Effector memory CD8-positive, alpha-beta T cell (primary cell): Measurements from ENCODE around the gene GEMIN2.
"Not testable (repeated sequence)": the region's sequence is repeated elsewhere in the genome, so short reads cannot be mapped to it uniquely, and the experiment has no call there.

ENCODE experiments used
- ATAC-seq: fragments of 150-1000 bp; cut with Tn5 transposase; replicated peaks from 2 replicates; pipeline ENCODE4 v1.10.0; 2021; ENCODE audit warnings: mild to moderate bottlenecking, moderate library complexity
- DNase-seq, 3 experiments: peaks; one replicate each; pipeline ENCODE4 v3.0.0; 2021
- H3K27ac Mint-ChIP-seq, 2 donors: one replicate each; pipeline ENCODE4 v1.8.0; 2022; ENCODE audit warnings: mild to moderate bottlenecking in 2 of 2, mixed read lengths in 2 of 2, moderate library complexity in 2 of 2
- H3K27me3 Mint-ChIP-seq, 2 donors: one replicate each; pipeline ENCODE4 v1.8.0; 2022; ENCODE audit warnings: mixed read lengths in 2 of 2
- H3K36me3 Mint-ChIP-seq: one replicate; pipeline ENCODE4 v1.8.0; 2022; ENCODE audit warnings: mild to moderate bottlenecking, moderate library complexity, mixed read lengths; ENCODE audit not compliant: insufficient read depth
- H3K4me1 Mint-ChIP-seq, 2 donors: one replicate each; pipeline ENCODE4 v1.8.0; 2022; ENCODE audit warnings: low read depth in 2 of 2, mixed read lengths in 2 of 2
- H3K4me3 Mint-ChIP-seq, 2 donors: one replicate each; pipeline ENCODE4 v1.8.0; 2022; ENCODE audit warnings: mild to moderate bottlenecking in 2 of 2, mixed read lengths in 2 of 2, moderate library complexity in 2 of 2
- H3K9me3 Mint-ChIP-seq, 2 donors: one replicate each; pipeline ENCODE4 v1.8.0; 2022; ENCODE audit warnings: mixed read lengths in 2 of 2

GEMIN2 gene

DNA sequence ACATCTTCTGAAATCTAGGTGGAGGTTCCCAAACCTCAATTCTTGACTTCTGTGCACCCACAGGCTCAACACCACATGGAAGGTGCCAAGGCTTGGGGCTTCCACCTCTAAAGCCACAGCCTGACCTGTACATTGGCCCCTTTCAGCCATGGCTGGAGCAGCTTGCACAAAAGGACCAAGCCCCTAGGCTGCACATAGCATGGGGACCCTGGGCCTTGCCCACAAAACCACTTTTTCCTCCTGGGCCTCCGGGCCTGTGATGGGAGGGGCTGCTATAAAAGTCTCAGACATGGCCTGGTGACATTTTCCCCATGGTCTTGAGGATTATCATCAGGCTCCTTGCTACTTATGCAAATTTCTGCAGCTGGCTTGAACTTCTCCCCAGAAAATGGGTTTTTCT is 27.5 kb downstream of the GEMIN2 start:
- H3K9me3 Mint-ChIP-seq, H3K4me3 Mint-ChIP-seq, DNase-seq, H3K4me1 Mint-ChIP-seq, ATAC-seq, H3K27me3 Mint-ChIP-seq: not testable (repeated sequence)
- H3K27ac Mint-ChIP-seq: peak overlapping the region in 1 of 2 donors; percentile 35
- peaks cover 29% of the 10 kb centered on the region for H3K36me3 Mint-ChIP-seq

DNA sequence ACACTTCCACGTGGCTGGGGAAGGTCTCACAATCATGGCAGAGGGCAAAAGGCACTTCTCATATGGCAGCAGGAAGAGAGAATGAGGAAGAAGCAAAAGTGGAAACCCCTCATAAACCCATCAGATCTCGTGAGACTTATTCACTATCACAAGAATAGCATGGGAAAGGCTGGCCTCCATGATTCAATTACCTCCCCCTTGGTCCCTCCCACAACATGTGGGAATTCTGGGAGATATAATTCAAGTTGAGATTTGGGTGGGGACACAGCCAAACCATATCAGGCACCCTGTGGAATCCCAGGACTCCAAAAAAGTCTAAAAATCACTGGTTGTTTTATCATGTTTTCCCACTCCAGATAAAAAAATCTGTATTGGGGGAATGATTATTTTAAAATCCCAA is 29.1 kb downstream of the GEMIN2 start:
- H3K4me1 Mint-ChIP-seq, H3K9me3 Mint-ChIP-seq, ATAC-seq, DNase-seq, H3K4me3 Mint-ChIP-seq, H3K27me3 Mint-ChIP-seq: not testable (repeated sequence)
- Mint-ChIP-seq H3K36me3 (peaks cover 25% of the 10 kb centered on the region), H3K27ac (peak overlapping the region in 1 of 2 donors; percentile 1)

- Mint-ChIP-seq H3K4me3 (no peak overlapping the region), H3K27me3 (no peaks in the 10 kb centered on the region), H3K27ac (no peak overlapping the region), H3K4me1 (no peaks in the 10 kb centered on the region), H3K36me3 (peaks cover 28% of the 10 kb centered on the region), H3K9me3 (no peaks in the 10 kb centered on the region)
- DNase-seq (no peak), ATAC-seq (no peak)
These were observed 31.3 kb downstream of the GEMIN2 start for GRCh38 chr14:39145266-39145966.

GRCh38 chr14:39154594-39155189 is 40.6 kb downstream of the GEMIN2 start:
- DNase-seq (no peak), ATAC-seq (no peak)
- no peaks in the 10 kb centered on the region for H3K9me3 Mint-ChIP-seq
- peaks cover 0 to 3% of the 10 kb centered on the region in 2 donors for H3K4me1 Mint-ChIP-seq
- no peaks in the 10 kb centered on the region for H3K27me3 Mint-ChIP-seq
- H3K27ac Mint-ChIP-seq: no peak overlapping the region
- H3K36me3 Mint-ChIP-seq: peaks cover 62% of the 10 kb centered on the region
- H3K4me3 Mint-ChIP-seq: no peak overlapping the region

- ATAC-seq: no peak
- peaks cover 7 to 27% of the 10 kb centered on the region in 2 donors for H3K4me1 Mint-ChIP-seq
- peak overlapping the region in 1 of 2 donors; percentile 62 for H3K27ac Mint-ChIP-seq
- H3K9me3 Mint-ChIP-seq: no peaks in the 10 kb centered on the region
- H3K36me3 Mint-ChIP-seq: peaks cover 51% of the 10 kb centered on the region
- DNase-seq: no peak
- no peak overlapping the region for H3K4me3 Mint-ChIP-seq
- no peaks in the 10 kb centered on the region for H3K27me3 Mint-ChIP-seq
These were observed 43.4 kb downstream of the GEMIN2 start for GRCh38 chr14:39157491-39157890.

- H3K9me3 Mint-ChIP-seq: no peaks in the 10 kb centered on the region
- peaks cover 12 to 33% of the 10 kb centered on the region in 2 donors for H3K4me1 Mint-ChIP-seq
- H3K27me3 Mint-ChIP-seq: no peaks in the 10 kb centered on the region
- H3K4me3 Mint-ChIP-seq: no peak overlapping the region
- peaks cover 46% of the 10 kb centered on the region for H3K36me3 Mint-ChIP-seq
- no peak for ATAC-seq
- no peak for DNase-seq
- peak overlapping the region in 1 of 2 donors; percentile 64 for H3K27ac Mint-ChIP-seq
These were observed 44.2 kb downstream of the GEMIN2 start for GRCh38 chr14:39158222-39158858.

GRCh38 chr14:39160494-39160893 is 46.4 kb downstream of the GEMIN2 start:
- Mint-ChIP-seq H3K4me1 (peaks cover 17 to 40% of the 10 kb centered on the region in 2 donors), H3K27me3 (no peaks in the 10 kb centered on the region), H3K27ac (peak overlapping the region in 1 of 2 donors; percentile 42), H3K36me3 (peaks cover 46% of the 10 kb centered on the region), H3K4me3 (no peak overlapping the region), H3K9me3 (no peaks in the 10 kb centered on the region)
- ATAC-seq (no peak), DNase-seq (no peak)

GRCh38 chr14:39167797-39168320 is 53.7 kb downstream of the GEMIN2 start:
- Mint-ChIP-seq H3K27ac (peak overlapping the region; percentile 0 to 100), H3K4me1 (peaks cover 30 to 42% of the 10 kb centered on the region in 2 donors), H3K4me3 (peak overlapping the region; percentile 72 to 93), H3K36me3 (peaks cover 45% of the 10 kb centered on the region)
- not testable (repeated sequence) for ATAC-seq, H3K9me3 Mint-ChIP-seq, DNase-seq, H3K27me3 Mint-ChIP-seq

GRCh38 chr14:39168591-39168990 is 54.5 kb downstream of the GEMIN2 start:
- DNase-seq (no peak), ATAC-seq (no peak)
- Mint-ChIP-seq H3K4me1 (peaks cover 28 to 37% of the 10 kb centered on the region in 2 donors), H3K36me3 (peaks cover 45% of the 10 kb centered on the region), H3K4me3 (peak overlapping the region; percentile 93 to 100), H3K27me3 (no peaks in the 10 kb centered on the region), H3K27ac (peak overlapping the region; percentile 0 to 100), H3K9me3 (no peaks in the 10 kb centered on the region)

DNA sequence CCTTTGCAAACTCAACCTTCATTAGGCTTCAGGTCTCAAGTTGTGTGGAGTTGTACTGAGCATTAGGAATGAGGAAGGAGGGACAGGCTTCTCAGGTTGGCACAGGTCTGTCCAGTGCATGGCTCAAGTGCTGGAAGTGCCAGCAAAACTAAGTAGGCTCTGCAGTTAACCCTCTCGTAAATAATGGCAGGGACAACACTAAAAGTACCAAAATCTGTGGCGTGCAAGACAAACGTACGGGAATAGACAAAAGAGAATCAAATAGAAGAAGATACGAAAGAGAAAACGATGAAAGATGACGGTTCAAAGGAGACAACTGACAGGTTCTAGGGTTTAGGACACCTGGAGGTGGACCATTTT is 55.4 kb downstream of the GEMIN2 start:
- DNase-seq: no peak
- ATAC-seq: no peak
- no peaks in the 10 kb centered on the region for H3K27me3 Mint-ChIP-seq

GRCh38 chr14:39173198-39173597 is 59.1 kb downstream of the GEMIN2 start:
- no peak for DNase-seq
- Mint-ChIP-seq H3K27me3 (no peaks in the 10 kb centered on the region), H3K4me1 (peaks cover 26 to 37% of the 10 kb centered on the region in 2 donors), H3K4me3 (peak overlapping the region; percentile 43 to 96), H3K27ac (peak overlapping the region in 1 of 2 donors; percentile 99), H3K9me3 (no peaks in the 10 kb centered on the region), H3K36me3 (peaks cover 38% of the 10 kb centered on the region)
- no peak for ATAC-seq

More for the DNA sequence above, 55.4 kb downstream of the GEMIN2 start:
- Mint-ChIP-seq H3K36me3 (peaks cover 43% of the 10 kb centered on the region), H3K27ac (peak overlapping the region; percentile 99 to 100), H3K4me1 (peaks cover 29 to 32% of the 10 kb centered on the region in 2 donors), H3K4me3 (peak overlapping the region; percentile 93 to 100), H3K9me3 (no peaks in the 10 kb centered on the region)

DNA sequence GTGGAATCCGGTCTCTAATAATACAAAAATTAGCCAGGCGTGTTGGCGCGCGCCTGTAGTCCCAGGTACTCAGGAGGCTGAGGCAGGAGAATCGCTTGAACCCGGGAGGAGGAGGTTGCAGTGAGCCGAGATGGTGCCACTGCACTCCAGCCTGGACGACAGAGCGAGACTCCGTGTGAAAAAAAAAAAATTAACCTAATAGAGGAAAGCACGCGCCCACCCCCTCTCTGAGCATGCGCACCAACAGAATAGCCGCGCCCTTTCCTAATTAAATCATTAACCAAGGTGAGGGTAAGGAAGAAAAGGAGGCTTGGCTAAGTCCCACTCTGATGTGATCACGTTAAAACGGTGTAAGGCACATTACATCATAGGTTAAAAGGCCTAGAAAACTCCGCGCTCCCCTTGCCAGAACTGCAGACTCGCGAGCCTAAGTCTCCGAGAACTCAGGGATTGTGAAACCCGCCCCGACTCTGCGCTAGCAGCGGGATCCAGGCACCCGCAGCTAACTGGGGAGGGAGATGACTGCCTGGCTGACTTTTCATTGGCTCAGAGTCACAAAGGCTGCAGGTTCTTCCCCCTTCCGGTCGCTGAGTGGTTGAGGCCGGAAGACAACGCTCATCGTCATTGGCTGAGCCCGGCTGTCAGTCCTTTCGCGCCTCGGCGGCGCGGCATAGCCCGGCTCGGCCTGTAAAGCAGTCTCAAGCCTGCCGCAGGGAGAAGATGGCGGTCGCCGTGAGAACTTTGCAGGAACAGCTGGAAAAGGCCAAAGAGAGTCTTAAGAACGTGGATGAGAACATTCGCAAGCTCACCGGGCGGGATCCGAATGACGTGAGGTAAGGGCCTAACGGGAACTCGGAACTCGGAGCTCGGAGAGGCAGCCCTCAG is 60.7 kb downstream of the GEMIN2 start, which contains the start of gene PNN:
PNN (plus strand) TSS at position 695 of the 885 bp plus-strand sequence; CDS start at position 721, 26 bp downstream.
- Mint-ChIP-seq H3K9me3 (no peaks in the 10 kb centered on the region), H3K4me1 (peaks cover 17 to 32% of the 10 kb centered on the region in 2 donors), H3K4me3 (peak within 1 kb of the TSS; percentile 96 to 100), H3K27ac (peak within 1 kb of the TSS; percentile 99), H3K36me3 (peaks cover 33% of the 10 kb centered on the region), H3K27me3 (no peaks in the 10 kb centered on the region)
- peak; percentile 93 to 95 (median 94) for DNase-seq
- peak; percentile 87 for ATAC-seq
